HepG2 (cell line): ENCODE results near the gene F12. TPM values are rescaled to one million over a fixed set of nuclear protein-coding genes. Genes with fewer than 3 reads are reported as not detected.

Source experiments
- CCAR2 ChIP-seq: fragments of 200-400 bp; formaldehyde crosslinking; optimal IDR thresholded peaks from 2 replicates; pipeline ENCODE3; 2018; ENCODE audit warnings: low read depth, mild to moderate bottlenecking, low read length, moderate library complexity
- GTF3A ChIP-seq: sonication (generic); formaldehyde crosslinking; conservative IDR thresholded peaks from 2 replicates; pipeline ENCODE4 v1.4.0; 2020; ENCODE audit warnings: mild to moderate bottlenecking, missing genetic modification reagents
- HNRNPLL ChIP-seq: fragments of 200-400 bp; formaldehyde crosslinking; IDR thresholded peaks from 2 replicates; pipeline ENCODE4 v1.6.1; 2017; ENCODE audit warnings: mild to moderate bottlenecking, low read depth, low read length; ENCODE audit not compliant: poor library complexity, severe bottlenecking
- HOXA9 ChIP-seq: sonication (generic); formaldehyde crosslinking; IDR thresholded peaks from 2 replicates; pipeline ENCODE4 v1.8.1; 2022; ENCODE audit warnings: missing genetic modification reagents, mild to moderate bottlenecking, moderate library complexity, borderline replicate concordance
- MAZ ChIP-seq, 2 experiments: sonication (generic) in 1 of 2; formaldehyde crosslinking in 1 of 2; IDR thresholded peaks; 2 replicates each; pipeline versions ENCODE4 v1.5.0 to v1.6.1; 2012 to 2020; ENCODE audit warnings: low read depth in 2 of 2, mild to moderate bottlenecking in 2 of 2, borderline replicate concordance in 1 of 2, improper control_type of control experiment in 1 of 2, low read length in 1 of 2, missing genetic modification reagents in 1 of 2, moderate library complexity in 1 of 2
- NRL ChIP-seq: sonication (generic); formaldehyde crosslinking; IDR thresholded peaks from 2 replicates; pipeline ENCODE4 v1.5.0; 2020; ENCODE audit warnings: missing genetic modification reagents, mild to moderate bottlenecking, moderate library complexity, borderline replicate concordance
- SALL2 ChIP-seq: sonication (generic); formaldehyde crosslinking; IDR thresholded peaks from 2 replicates; pipeline ENCODE4 v1.8.1; 2023; ENCODE audit warnings: mild to moderate bottlenecking, missing genetic modification reagents, inconsistent platforms
- SAP130 ChIP-seq: IDR thresholded peaks from 2 replicates; pipeline ENCODE4 v1.6.1; 2016; ENCODE audit warnings: low read depth
- SMAD1 ChIP-seq: sonication (generic); formaldehyde crosslinking; IDR thresholded peaks from 2 replicates; pipeline ENCODE4 v1.4.0; 2020; ENCODE audit warnings: missing genetic modification reagents, low read depth, mild to moderate bottlenecking, borderline replicate concordance
- ZNF235 ChIP-seq: sonication (generic); formaldehyde crosslinking; IDR thresholded peaks from 2 replicates; pipeline ENCODE4 v1.8.1; 2023; ENCODE audit warnings: mild to moderate bottlenecking, missing genetic modification reagents, borderline replicate concordance
- ZNF556 ChIP-seq: sonication (generic); formaldehyde crosslinking; IDR thresholded peaks from 2 replicates; pipeline ENCODE4 v1.4.0; 2020; ENCODE audit warnings: mild to moderate bottlenecking, missing genetic modification reagents, borderline replicate concordance
- ZNF569 ChIP-seq: sonication (generic); formaldehyde crosslinking; IDR thresholded peaks from 2 replicates; pipeline ENCODE4 v1.5.0; 2020; ENCODE audit warnings: mild to moderate bottlenecking, missing genetic modification reagents, moderate library complexity, borderline replicate concordance
- ZNF788 ChIP-seq: sonication (generic); formaldehyde crosslinking; IDR thresholded peaks from 2 replicates; pipeline ENCODE4 v1.5.0; 2020; ENCODE audit warnings: mild to moderate bottlenecking, missing genetic modification reagents, borderline replicate concordance
- ZSCAN25 ChIP-seq: sonication (generic); formaldehyde crosslinking; IDR thresholded peaks from 2 replicates; pipeline ENCODE4 v1.8.0; 2022; ENCODE audit warnings: mild to moderate bottlenecking, missing genetic modification reagents
- polyA plus RNA-seq, 8 experiments: library from polyadenylated mRNA; depleted of rRNA in 3 of 8; stranded (reverse) in 7 of 8; unstranded in 1 of 8; fragments of >200 nt; fragmentation: Illumina TruSeq in 4 of 8; extraction: Trizol in 4 of 8; gene quantifications; 2 replicates each; pipeline versions ENCODE4 v1.2.1 to v1.2.3, GENCODE V29; 2011 to 2016; ENCODE audit warnings: low read depth in 4 of 8, missing spikeins in 1 of 8, mixed read lengths in 1 of 8; ENCODE audit not compliant: insufficient read depth in 1 of 8
- total RNA-seq, 5 experiments: library from RNA; depleted of rRNA; stranded (reverse); fragments of >200 nt; fragmentation: Illumina TruSeq; extraction: Trizol; gene quantifications; 2 replicates each; pipeline ENCODE4 v1.2.3, GENCODE V29; 2016; ENCODE audit warnings: low read depth in 1 of 5
- TF ChIP-seq, protein P1 (sequence below): sonication (generic); formaldehyde crosslinking; IDR thresholded peaks from 2 replicates; pipeline ENCODE4 v1.4.0; 2020; ENCODE audit warnings: missing genetic modification reagents
- TF ChIP-seq, protein P2 (sequence below): IDR thresholded peaks from 2 replicates; pipeline ENCODE4 v1.6.1; 2018; ENCODE audit warnings: missing genetic modification reagents, mild to moderate bottlenecking, missing compliant biosample characterization
- TF ChIP-seq, protein P3 (sequence below): sonication (generic); formaldehyde crosslinking; IDR thresholded peaks from 2 replicates; pipeline ENCODE4 v1.4.0; 2020; ENCODE audit warnings: missing genetic modification reagents, borderline replicate concordance

Gene F12
- total and polyA plus RNA-seq, 2 of the 13 experiments (the other 11 are each of a cell fraction or from before 2014, with no cell fraction given): 2.5 to 3.0 TPM

GRCh38 chr5:177362610-177363507 is 46.5 kb downstream of the F12 start (continued):
- TF ChIP-seq NRL (CRISPR knock-in tag) (0 out of 2 replicates have a peak, but pooled peaks have one; percentile 27), ZNF788 (CRISPR knock-in tag) (peak; percentile 22; the same call in 1 of the 2 replicates), SALL2 (CRISPR knock-in tag) (no peak), ZSCAN25 (CRISPR knock-in tag) (0 out of 2 replicates have a peak, but pooled peaks have one; percentile 24), ZNF569 (no peak), SMAD1 (CRISPR knock-in tag) (0 out of 2 replicates have a peak, but pooled peaks have one; percentile 53), SAP130 (peak; percentile 41), CCAR2 (no peak), MAZ (IDR thresholded peaks at IDR 0.05; ENCODE audit: borderline replicate concordance, low read depth, low read length) (no peak), MAZ (CRISPR knock-in tag; IDR thresholded peaks at IDR 0.05; ENCODE audit: low read depth) (peak; percentile 89), ZNF235 (CRISPR knock-in tag) (0 out of 2 replicates have a peak, but pooled peaks have one; percentile 55), HOXA9 (no peak), GTF3A (CRISPR knock-in tag) (no peak), ZNF556 (CRISPR knock-in tag) (0 out of 2 replicates have a peak, but pooled peaks have one; percentile 34), HNRNPLL (no peak)
- TF ChIP-seq, protein P1, sequence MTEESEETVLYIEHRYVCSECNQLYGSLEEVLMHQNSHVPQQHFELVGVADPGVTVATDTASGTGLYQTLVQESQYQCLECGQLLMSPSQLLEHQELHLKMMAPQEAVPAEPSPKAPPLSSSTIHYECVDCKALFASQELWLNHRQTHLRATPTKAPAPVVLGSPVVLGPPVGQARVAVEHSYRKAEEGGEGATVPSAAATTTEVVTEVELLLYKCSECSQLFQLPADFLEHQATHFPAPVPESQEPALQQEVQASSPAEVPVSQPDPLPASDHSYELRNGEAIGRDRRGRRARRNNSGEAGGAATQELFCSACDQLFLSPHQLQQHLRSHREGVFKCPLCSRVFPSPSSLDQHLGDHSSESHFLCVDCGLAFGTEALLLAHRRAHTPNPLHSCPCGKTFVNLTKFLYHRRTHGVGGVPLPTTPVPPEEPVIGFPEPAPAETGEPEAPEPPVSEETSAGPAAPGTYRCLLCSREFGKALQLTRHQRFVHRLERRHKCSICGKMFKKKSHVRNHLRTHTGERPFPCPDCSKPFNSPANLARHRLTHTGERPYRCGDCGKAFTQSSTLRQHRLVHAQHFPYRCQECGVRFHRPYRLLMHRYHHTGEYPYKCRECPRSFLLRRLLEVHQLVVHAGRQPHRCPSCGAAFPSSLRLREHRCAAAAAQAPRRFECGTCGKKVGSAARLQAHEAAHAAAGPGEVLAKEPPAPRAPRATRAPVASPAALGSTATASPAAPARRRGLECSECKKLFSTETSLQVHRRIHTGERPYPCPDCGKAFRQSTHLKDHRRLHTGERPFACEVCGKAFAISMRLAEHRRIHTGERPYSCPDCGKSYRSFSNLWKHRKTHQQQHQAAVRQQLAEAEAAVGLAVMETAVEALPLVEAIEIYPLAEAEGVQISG: 0 out of 2 replicates have a peak, but pooled peaks have one; percentile 15
- TF ChIP-seq, protein P2, sequence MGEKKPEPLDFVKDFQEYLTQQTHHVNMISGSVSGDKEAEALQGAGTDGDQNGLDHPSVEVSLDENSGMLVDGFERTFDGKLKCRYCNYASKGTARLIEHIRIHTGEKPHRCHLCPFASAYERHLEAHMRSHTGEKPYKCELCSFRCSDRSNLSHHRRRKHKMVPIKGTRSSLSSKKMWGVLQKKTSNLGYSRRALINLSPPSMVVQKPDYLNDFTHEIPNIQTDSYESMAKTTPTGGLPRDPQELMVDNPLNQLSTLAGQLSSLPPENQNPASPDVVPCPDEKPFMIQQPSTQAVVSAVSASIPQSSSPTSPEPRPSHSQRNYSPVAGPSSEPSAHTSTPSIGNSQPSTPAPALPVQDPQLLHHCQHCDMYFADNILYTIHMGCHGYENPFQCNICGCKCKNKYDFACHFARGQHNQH (CRISPR knock-in tag): 0 out of 2 replicates have a peak, but pooled peaks have one; percentile 27
- TF ChIP-seq, protein P3, sequence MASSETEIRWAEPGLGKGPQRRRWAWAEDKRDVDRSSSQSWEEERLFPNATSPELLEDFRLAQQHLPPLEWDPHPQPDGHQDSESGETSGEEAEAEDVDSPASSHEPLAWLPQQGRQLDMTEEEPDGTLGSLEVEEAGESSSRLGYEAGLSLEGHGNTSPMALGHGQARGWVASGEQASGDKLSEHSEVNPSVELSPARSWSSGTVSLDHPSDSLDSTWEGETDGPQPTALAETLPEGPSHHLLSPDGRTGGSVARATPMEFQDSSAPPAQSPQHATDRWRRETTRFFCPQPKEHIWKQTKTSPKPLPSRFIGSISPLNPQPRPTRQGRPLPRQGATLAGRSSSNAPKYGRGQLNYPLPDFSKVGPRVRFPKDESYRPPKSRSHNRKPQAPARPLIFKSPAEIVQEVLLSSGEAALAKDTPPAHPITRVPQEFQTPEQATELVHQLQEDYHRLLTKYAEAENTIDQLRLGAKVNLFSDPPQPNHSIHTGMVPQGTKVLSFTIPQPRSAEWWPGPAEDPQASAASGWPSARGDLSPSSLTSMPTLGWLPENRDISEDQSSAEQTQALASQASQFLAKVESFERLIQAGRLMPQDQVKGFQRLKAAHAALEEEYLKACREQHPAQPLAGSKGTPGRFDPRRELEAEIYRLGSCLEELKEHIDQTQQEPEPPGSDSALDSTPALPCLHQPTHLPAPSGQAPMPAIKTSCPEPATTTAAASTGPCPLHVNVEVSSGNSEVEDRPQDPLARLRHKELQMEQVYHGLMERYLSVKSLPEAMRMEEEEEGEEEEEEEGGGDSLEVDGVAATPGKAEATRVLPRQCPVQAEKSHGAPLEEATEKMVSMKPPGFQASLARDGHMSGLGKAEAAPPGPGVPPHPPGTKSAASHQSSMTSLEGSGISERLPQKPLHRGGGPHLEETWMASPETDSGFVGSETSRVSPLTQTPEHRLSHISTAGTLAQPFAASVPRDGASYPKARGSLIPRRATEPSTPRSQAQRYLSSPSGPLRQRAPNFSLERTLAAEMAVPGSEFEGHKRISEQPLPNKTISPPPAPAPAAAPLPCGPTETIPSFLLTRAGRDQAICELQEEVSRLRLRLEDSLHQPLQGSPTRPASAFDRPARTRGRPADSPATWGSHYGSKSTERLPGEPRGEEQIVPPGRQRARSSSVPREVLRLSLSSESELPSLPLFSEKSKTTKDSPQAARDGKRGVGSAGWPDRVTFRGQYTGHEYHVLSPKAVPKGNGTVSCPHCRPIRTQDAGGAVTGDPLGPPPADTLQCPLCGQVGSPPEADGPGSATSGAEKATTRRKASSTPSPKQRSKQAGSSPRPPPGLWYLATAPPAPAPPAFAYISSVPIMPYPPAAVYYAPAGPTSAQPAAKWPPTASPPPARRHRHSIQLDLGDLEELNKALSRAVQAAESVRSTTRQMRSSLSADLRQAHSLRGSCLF (CRISPR knock-in tag): no peak
